Measurements from ENCODE around the gene SPATS2. TPM values are rescaled to one million over a fixed set of nuclear protein-coding genes. Genes with fewer than 3 reads are reported as not detected.

The SPATS2 gene
- total and polyA plus RNA-seq, 10 of the 15 experiments (the other 5 are each of a cell fraction or from before 2014, with no cell fraction given): 9.0 to 54.2 (median 27.5) TPM

GRCh38 chr12:49420556-49420955, 53.3 kb downstream of the SPATS2 start (continued):
- TF ChIP-seq ZNF687 (IDR thresholded peaks at IDR 0.05) (no peak), SMC3 (IDR thresholded peaks at IDR 0.05; ENCODE audit: borderline replicate concordance, low read length) (no peak), YBX1 (IDR thresholded peaks at IDR 0.05) (no peak)

GRCh38 chr12:49422114-49422513, 54.9 kb downstream of the SPATS2 start:
- SMC1A ChIA-PET (ENCODE audit: uncharacterized antibody, unreplicated experiment): interaction anchor here (1.0 to 2.3 kb wide), 6 partner anchors 9 to 64 kb away, joined by 3 to 9 read pairs (median 5); no protein-coding TSS in a partner anchor
- 91% methylated on average over 1 of the region's 1 CpG for WGBS (ENCODE audit: insufficient coverage, insufficient replicate concordance, low lambda C conversion rate, missing lambda C conversion rate)
- Histone ChIP-seq H3K27me3 (replicated peaks in 1 of 2; ENCODE audit: control insufficient read depth in 2 of 2, insufficient read depth in 2 of 2, low read length in 1 of 2) (no peaks in the 10 kb centered on the region), H4K20me1 (ENCODE audit: control insufficient read depth, insufficient read depth) (no peaks in the 10 kb centered on the region), H3K4me1 (ENCODE audit: control insufficient read depth, insufficient read depth, low read length) (no peaks in the 10 kb centered on the region), H3K4me3 (no peak overlapping the region), H3K4me2 (ENCODE audit: control insufficient read depth, insufficient read depth) (no peak overlapping the region), H3K36me3 (ENCODE audit: control insufficient read depth in 2 of 2, insufficient read depth in 2 of 2, low read length in 1 of 2) (peaks cover 0 to 2% of the 10 kb centered on the region in 2 experiments; a peak in 1 of 4 replicates), H2AFZ (ENCODE audit: control insufficient read depth, low read depth, low read length) (no peak overlapping the region), H3K9ac (ENCODE audit: control insufficient read depth, insufficient read depth, low read length) (no peak overlapping the region), H3K9me3 (replicated peaks; ENCODE audit: control insufficient read depth, insufficient read depth, low read length) (peaks cover 3% of the 10 kb centered on the region; the same call in 2 of the 3 replicates), H3K79me2 (ENCODE audit: control insufficient read depth, insufficient read depth, low read length) (peaks cover 39% of the 10 kb centered on the region), H3K27ac (ENCODE audit: control insufficient read depth, insufficient read depth) (peak overlapping the region; percentile 24; the same call in 1 of the 2 replicates)
- CTCF ChIA-PET: interaction anchor here (0.5 to 4.0 kb wide), 6 partner anchors 10 to 134 kb away, joined by 3 to 20 read pairs (median 4); no protein-coding TSS in a partner anchor
- intact Hi-C loops (cut with micrococcal nuclease; ENCODE audit: unreplicated experiment): no loop called here
- ATAC-seq: peak; percentile 42; the same call in 2 of the 3 replicates
- no peak for FAIRE-seq
- in situ Hi-C loops (cut with MboI): no loop called here
- POLR2A ChIA-PET: interaction anchor here (0.6 kb wide), 1 partner anchor 14 kb away, joined by 3 read pairs; no protein-coding TSS in a partner anchor
- no TSS peak for BruUV-seq (replicated peaks)
- RAD21 ChIA-PET (ENCODE audit: unreplicated experiment): interaction anchor here (0.6 to 1.6 kb wide), 5 partner anchors 21 to 64 kb away, joined by 3 to 6 read pairs (median 4); partner anchors contain the start of gene SPATS2
- DNase-seq (ENCODE audit: low read depth, low spot score): no peak
- no peak for TF ChIP-seq ATF7 (IDR thresholded peaks at IDR 0.05; ENCODE audit: low read depth)
- TF ChIP-seq POLR2AphosphoS2 (IDR thresholded peaks at IDR 0.05; ENCODE audit: low read depth, low read length): no peak
- no peak for TF ChIP-seq TARDBP (IDR thresholded peaks at IDR 0.05; ENCODE audit: borderline replicate concordance)
- TF ChIP-seq NFYB (IDR thresholded peaks at IDR 0.05; ENCODE audit: insufficient read depth, low read depth, low read length): no peak
- TF ChIP-seq CHD4 (IDR thresholded peaks at IDR 0.05): no peak
- no peak for TF ChIP-seq YBX1 (IDR thresholded peaks at IDR 0.05)
- no peak for TF ChIP-seq SMAD5 (IDR thresholded peaks at IDR 0.05; ENCODE audit: low read depth)
- no peak for TF ChIP-seq CTCF (IDR thresholded peaks at IDR 0.05 in 2 of 3, conservative IDR thresholded peaks at IDR 0.05 in 1 of 3; ENCODE audit: control insufficient read depth in 2 of 3, extremely low read depth in 1 of 3, insufficient read depth in 1 of 3, low read depth in 3 of 3, low read length in 3 of 3)
- TF ChIP-seq FOXK2 (IDR thresholded peaks at IDR 0.05): no peak
- no peak for TF ChIP-seq ZBED1 (IDR thresholded peaks at IDR 0.05; ENCODE audit: borderline replicate concordance)
- no peak for TF ChIP-seq PKNOX1 (IDR thresholded peaks at IDR 0.05)
- no peak for TF ChIP-seq IRF4 (IDR thresholded peaks at IDR 0.05; ENCODE audit: low read depth, low read length)
- no peak for TF ChIP-seq IRF3 (IDR thresholded peaks at IDR 0.05)
